Sigmoid colon (tissue), 4 donors: ENCODE results near the gene ASS1.

Experiments used
- EP300 ChIP-seq, 4 donors: sonication (generic); formaldehyde crosslinking; IDR thresholded peaks; one replicate each; pipeline ENCODE4 v1.6.1; 2017; ENCODE audit warnings: antibody characterized with exemption in 4 of 4
- TF ChIP-seq, protein P1 (sequence below), 4 experiments: fragments of 450-650 bp in 3 of 4; fragments of 200-600 bp in 1 of 4; IDR thresholded peaks; one replicate each; pipeline ENCODE4 v1.5.1; 2016 to 2019; ENCODE audit warnings: antibody characterized with exemption in 4 of 4, mild to moderate bottlenecking in 3 of 4, moderate library complexity in 2 of 4

DNA sequence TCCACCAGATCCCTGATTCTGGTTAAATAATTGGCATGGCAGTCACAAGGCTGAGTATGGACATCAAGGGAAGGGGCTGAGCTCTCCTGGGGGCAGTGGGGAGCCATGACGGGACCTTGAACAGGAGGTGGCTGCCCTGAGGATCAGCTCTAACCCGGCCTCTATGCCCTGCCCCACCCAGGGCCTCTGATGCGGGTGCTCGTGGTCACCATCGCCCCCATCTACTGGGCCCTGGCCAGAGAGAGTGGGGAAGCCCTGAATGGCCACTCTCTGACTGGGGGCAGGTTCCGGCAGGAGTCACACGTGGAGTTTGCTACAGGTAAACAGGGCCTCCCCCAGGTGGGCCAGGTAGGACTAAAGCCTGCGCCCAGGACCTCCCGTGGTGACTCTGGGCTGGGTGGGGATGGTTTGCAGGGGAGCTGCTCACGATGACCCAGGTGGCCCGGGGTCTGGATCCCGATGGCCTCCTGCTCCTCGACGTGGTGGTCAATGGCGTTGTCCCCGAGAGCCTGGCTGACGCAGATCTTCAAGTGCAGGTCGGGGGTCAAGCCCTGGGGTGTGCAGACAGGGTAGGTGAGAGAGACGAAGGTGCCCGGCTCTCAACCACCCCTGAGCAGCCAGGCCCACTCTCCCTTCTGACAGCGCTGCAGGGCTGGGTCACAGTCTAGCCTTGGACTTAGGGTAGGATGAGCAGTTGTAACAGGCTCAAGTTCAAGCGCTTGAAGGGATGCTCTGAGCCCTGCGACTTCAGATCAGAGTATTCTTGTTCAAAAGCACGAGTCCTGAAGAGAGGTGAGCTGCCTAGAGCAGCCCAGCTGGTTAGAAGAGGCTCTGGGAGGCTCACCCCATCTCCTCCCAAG lies 19.9 kb upstream of the ASS1 start:
- TF ChIP-seq, protein P1, sequence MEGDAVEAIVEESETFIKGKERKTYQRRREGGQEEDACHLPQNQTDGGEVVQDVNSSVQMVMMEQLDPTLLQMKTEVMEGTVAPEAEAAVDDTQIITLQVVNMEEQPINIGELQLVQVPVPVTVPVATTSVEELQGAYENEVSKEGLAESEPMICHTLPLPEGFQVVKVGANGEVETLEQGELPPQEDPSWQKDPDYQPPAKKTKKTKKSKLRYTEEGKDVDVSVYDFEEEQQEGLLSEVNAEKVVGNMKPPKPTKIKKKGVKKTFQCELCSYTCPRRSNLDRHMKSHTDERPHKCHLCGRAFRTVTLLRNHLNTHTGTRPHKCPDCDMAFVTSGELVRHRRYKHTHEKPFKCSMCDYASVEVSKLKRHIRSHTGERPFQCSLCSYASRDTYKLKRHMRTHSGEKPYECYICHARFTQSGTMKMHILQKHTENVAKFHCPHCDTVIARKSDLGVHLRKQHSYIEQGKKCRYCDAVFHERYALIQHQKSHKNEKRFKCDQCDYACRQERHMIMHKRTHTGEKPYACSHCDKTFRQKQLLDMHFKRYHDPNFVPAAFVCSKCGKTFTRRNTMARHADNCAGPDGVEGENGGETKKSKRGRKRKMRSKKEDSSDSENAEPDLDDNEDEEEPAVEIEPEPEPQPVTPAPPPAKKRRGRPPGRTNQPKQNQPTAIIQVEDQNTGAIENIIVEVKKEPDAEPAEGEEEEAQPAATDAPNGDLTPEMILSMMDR (IDR thresholded peaks at IDR 0.05) = no peak
- no peak for TF ChIP-seq EP300 (IDR thresholded peaks at IDR 0.05)
